K562 (cell line): ENCODE results near the gene MAP3K14. TPM values are rescaled to one million over a fixed set of nuclear protein-coding genes. Genes with fewer than 3 reads are reported as not detected.

Source experiments
- ATF7 ChIP-seq: fragments of 450-650 bp; IDR thresholded peaks from 2 replicates; pipeline ENCODE4 v1.7.1; 2014; ENCODE audit warnings: mild to moderate bottlenecking, moderate library complexity
- BACH1 ChIP-seq: fragments of 200-800 bp; sonication (Bioruptor generic); IDR thresholded peaks from 2 replicates; pipeline ENCODE4 v1.6.1; 2016; ENCODE audit warnings: missing genetic modification characterization, missing compliant biosample characterization
- CCNT2 ChIP-seq: IDR thresholded peaks from 2 replicates; pipeline ENCODE4 v1.6.1; 2011; ENCODE audit warnings: borderline replicate concordance, low read depth, mild to moderate bottlenecking, moderate library complexity, mixed read lengths, low read length; ENCODE audit not compliant: insufficient read length; ENCODE audit errors: extremely low read depth
- FOS ChIP-seq: IDR thresholded peaks from 3 replicates; pipeline ENCODE4 v1.6.1; 2011; ENCODE audit not compliant: insufficient read length; ENCODE audit errors: extremely low read depth
- FOSL1 ChIP-seq: fragments of 200-800 bp; sonication (Bioruptor generic); conservative IDR thresholded peaks from 2 replicates; pipeline ENCODE4 v1.6.1; 2016; ENCODE audit warnings: missing genetic modification characterization, missing compliant biosample characterization
- HNRNPLL ChIP-seq: fragments of 200-400 bp; formaldehyde crosslinking; IDR thresholded peaks from 2 replicates; pipeline ENCODE4 v1.6.1; 2017; ENCODE audit warnings: low read length, low read depth, mild to moderate bottlenecking; ENCODE audit not compliant: poor library complexity, severe bottlenecking
- KDM2B ChIP-seq: fragments of 250-450 bp; sonication (Bioruptor Pico); IDR thresholded peaks from 2 replicates; pipeline ENCODE4 v1.8.0; 2021; ENCODE audit warnings: mild to moderate bottlenecking, moderate library complexity
- L3MBTL2 ChIP-seq: fragments of 450-650 bp; IDR thresholded peaks from 2 replicates; pipeline ENCODE4 v1.6.1; 2016; ENCODE audit warnings: mild to moderate bottlenecking, moderate library complexity
- LEF1 ChIP-seq: fragments of 450-650 bp; IDR thresholded peaks from 2 replicates; pipeline ENCODE4 v1.6.1; 2016; ENCODE audit warnings: mild to moderate bottlenecking
- MLX ChIP-seq, 2 experiments: fragments of 450-650 bp in 1 of 2; sonication (generic) in 1 of 2; formaldehyde crosslinking; conservative IDR thresholded peaks; 2 replicates each; pipeline versions ENCODE4 v1.4.0 to v1.8.1; 2020 to 2022; ENCODE audit warnings: mild to moderate bottlenecking in 1 of 2, missing genetic modification reagents in 1 of 2
- MYNN ChIP-seq, 2 experiments: sonication (generic); formaldehyde crosslinking in 1 of 2; IDR thresholded peaks; 2 replicates each; pipeline versions ENCODE4 v1.5.0 to v1.6.1; 2016 to 2020; ENCODE audit warnings: antibody characterized with exemption in 1 of 2, missing genetic modification reagents in 1 of 2
- PHF21A ChIP-seq: fragments of 450-650 bp; IDR thresholded peaks from 2 replicates; pipeline ENCODE4 v1.6.1; 2017; ENCODE audit warnings: low read depth, borderline replicate concordance
- POLR2A ChIP-seq: fragments of 450-650 bp; conservative IDR thresholded peaks from 2 replicates; pipeline ENCODE4 v1.6.1; 2016
- RBM25 ChIP-seq: fragments of 200-400 bp; formaldehyde crosslinking; IDR thresholded peaks from 2 replicates; pipeline ENCODE4 v1.6.1; 2018; ENCODE audit warnings: low read length, low read depth, moderate library complexity; ENCODE audit not compliant: severe bottlenecking
- RFX1 ChIP-seq: fragments of 450-650 bp; IDR thresholded peaks from 2 replicates; pipeline ENCODE4 v1.6.1; 2016; ENCODE audit warnings: mild to moderate bottlenecking, moderate library complexity
- RFX5 ChIP-seq: IDR thresholded peaks from 2 replicates; pipeline ENCODE4 v1.6.1; 2011; ENCODE audit warnings: low read depth, mild to moderate bottlenecking, improper control_type of control experiment, low read length
- RFX7 ChIP-seq: fragments of 250-450 bp; sonication (Bioruptor Pico); IDR thresholded peaks from 2 replicates; pipeline ENCODE4 v1.5.1; 2021; ENCODE audit warnings: mild to moderate bottlenecking
- SMAD1 ChIP-seq: fragments of 150-350 bp; IDR thresholded peaks from 2 replicates; pipeline ENCODE4 v1.6.1; 2014; ENCODE audit warnings: low read length, low read depth; ENCODE audit not compliant: partially characterized antibody
- SMARCE1 ChIP-seq: fragments of 450-650 bp; IDR thresholded peaks from 2 replicates; pipeline ENCODE4 v1.7.1; 2016; ENCODE audit warnings: mild to moderate bottlenecking
- STAT5B ChIP-seq: fragments of 250-450 bp; sonication (Bioruptor Pico); IDR thresholded peaks from 2 replicates; pipeline ENCODE4 v1.8.0; 2021; ENCODE audit warnings: mild to moderate bottlenecking, inconsistent platforms
- TEAD2 ChIP-seq: fragments of 450-650 bp; IDR thresholded peaks from 2 replicates; pipeline ENCODE4 v1.6.1; 2016; ENCODE audit warnings: missing genetic modification characterization, control low read depth, missing compliant biosample characterization
- WHSC1 ChIP-seq: IDR thresholded peaks from one replicate; pipeline ENCODE4 v1.6.1; 2012; ENCODE audit warnings: low read length, control low read depth, inconsistent platforms
- ZEB2 ChIP-seq: fragments of 450-650 bp; IDR thresholded peaks from 2 replicates; pipeline ENCODE4 v1.6.1; 2016
- ZFPM2 ChIP-seq: fragments of 250-450 bp; sonication (Bioruptor Pico); IDR thresholded peaks from 2 replicates; pipeline ENCODE4 v1.5.1; 2022; ENCODE audit warnings: mild to moderate bottlenecking
- ZNF436 ChIP-seq: fragments of 250-450, 450-650 bp; sonication (Bioruptor Pico); formaldehyde crosslinking; IDR thresholded peaks from 2 replicates; pipeline ENCODE4 v1.7.0; 2020; ENCODE audit warnings: mild to moderate bottlenecking
- ZNF668 ChIP-seq: fragments of 250-450 bp; sonication (Bioruptor Pico); IDR thresholded peaks from 2 replicates; pipeline ENCODE4 v1.8.0; 2022; ENCODE audit warnings: mild to moderate bottlenecking, inconsistent platforms
- polyA plus RNA-seq, 8 experiments: library from polyadenylated mRNA; depleted of rRNA in 4 of 8; stranded (reverse) in 5 of 8; unstranded in 3 of 8; fragments of >200 nt; fragmentation: Nextera tagmentation in 2 of 8; fragmentation: Illumina TruSeq in 1 of 8; extraction: Ambion mirVana in 2 of 8; extraction: Trizol in 1 of 8; gene quantifications; 2 replicates each; pipeline versions ENCODE4 v1.2.1 to v1.2.3, GENCODE V29; 2011 to 2014; ENCODE audit warnings: inconsistent platforms in 1 of 8, missing spikeins in 1 of 8
- total RNA-seq, 7 experiments: library from RNA; depleted of rRNA in 6 of 7; stranded (reverse); fragments of >200 nt in 6 of 7; fragmentation: Illumina TruSeq in 2 of 7; extraction: Trizol in 2 of 7; gene quantifications; 2 replicates each; pipeline versions ENCODE4 v1.2.1 to v1.2.3, GENCODE V29; 2011 to 2021; ENCODE audit warnings: low replicate concordance in 1 of 7
- TF ChIP-seq, protein P1 (sequence below): IDR thresholded peaks from 2 replicates; pipeline ENCODE4 v1.6.1; 2011; ENCODE audit not compliant: insufficient read length; ENCODE audit errors: extremely low read depth
- TF ChIP-seq, protein P2 (sequence below): fragments of 250-450 bp; sonication (Bioruptor Pico); IDR thresholded peaks from 2 replicates; pipeline ENCODE4 v1.8.0; 2021; ENCODE audit warnings: mild to moderate bottlenecking, moderate library complexity

The MAP3K14 gene
- total and polyA plus RNA-seq, 9 of the 15 experiments (the other 6 are each of a cell fraction or from before 2014, with no cell fraction given): 0.45 to 8.7 (median 3.2) TPM

- peak; percentile 74 for TF ChIP-seq RBM25
- TF ChIP-seq ZEB2: no peak
- no peak for TF ChIP-seq LEF1
- peak; percentile 56; the same call in 1 of the 2 replicates for TF ChIP-seq MYNN (IDR thresholded peaks at IDR 0.05)
- no peak for TF ChIP-seq MYNN (CRISPR knock-in tag; IDR thresholded peaks at IDR 0.05)
- TF ChIP-seq ATF7: peak; percentile 67; the same call in 1 of the 2 replicates
- TF ChIP-seq, protein P1, sequence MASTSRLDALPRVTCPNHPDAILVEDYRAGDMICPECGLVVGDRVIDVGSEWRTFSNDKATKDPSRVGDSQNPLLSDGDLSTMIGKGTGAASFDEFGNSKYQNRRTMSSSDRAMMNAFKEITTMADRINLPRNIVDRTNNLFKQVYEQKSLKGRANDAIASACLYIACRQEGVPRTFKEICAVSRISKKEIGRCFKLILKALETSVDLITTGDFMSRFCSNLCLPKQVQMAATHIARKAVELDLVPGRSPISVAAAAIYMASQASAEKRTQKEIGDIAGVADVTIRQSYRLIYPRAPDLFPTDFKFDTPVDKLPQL: no peak
- TF ChIP-seq BACH1 (tag): no peak
- no peak for TF ChIP-seq CCNT2
- TF ChIP-seq MLX (CRISPR knock-in tag; conservative IDR thresholded peaks at IDR 0.05): no peak
- no peak for TF ChIP-seq FOSL1 (tag)
- peak; percentile 78 for TF ChIP-seq POLR2A
- peak; percentile 88 for TF ChIP-seq L3MBTL2
- no peak for TF ChIP-seq TEAD2 (tag)
- no peak for TF ChIP-seq ZNF668
- 0 out of 2 replicates have a peak, but pooled peaks have one; percentile 61 for TF ChIP-seq SMARCE1
- TF ChIP-seq RFX1: peak; percentile 97
- peak; percentile 64 for TF ChIP-seq RFX5
- peak; percentile 84 for TF ChIP-seq FOS
- peak; percentile 72 for TF ChIP-seq HNRNPLL
- TF ChIP-seq STAT5B (CRISPR knock-in tag): no peak
- TF ChIP-seq RFX7: no peak
- TF ChIP-seq WHSC1: no peak
- no peak for TF ChIP-seq ZNF436 (CRISPR knock-in tag)
- no peak for TF ChIP-seq PHF21A
- TF ChIP-seq, protein P2, sequence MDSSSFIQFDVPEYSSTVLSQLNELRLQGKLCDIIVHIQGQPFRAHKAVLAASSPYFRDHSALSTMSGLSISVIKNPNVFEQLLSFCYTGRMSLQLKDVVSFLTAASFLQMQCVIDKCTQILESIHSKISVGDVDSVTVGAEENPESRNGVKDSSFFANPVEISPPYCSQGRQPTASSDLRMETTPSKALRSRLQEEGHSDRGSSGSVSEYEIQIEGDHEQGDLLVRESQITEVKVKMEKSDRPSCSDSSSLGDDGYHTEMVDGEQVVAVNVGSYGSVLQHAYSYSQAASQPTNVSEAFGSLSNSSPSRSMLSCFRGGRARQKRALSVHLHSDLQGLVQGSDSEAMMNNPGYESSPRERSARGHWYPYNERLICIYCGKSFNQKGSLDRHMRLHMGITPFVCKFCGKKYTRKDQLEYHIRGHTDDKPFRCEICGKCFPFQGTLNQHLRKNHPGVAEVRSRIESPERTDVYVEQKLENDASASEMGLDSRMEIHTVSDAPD (CRISPR knock-in tag): no peak
- TF ChIP-seq ZFPM2 (CRISPR knock-in tag): no peak
- TF ChIP-seq KDM2B (CRISPR knock-in tag): 0 out of 2 replicates have a peak, but pooled peaks have one; percentile 24
- peak; percentile 36 for TF ChIP-seq SMAD1
These were observed 500 bp upstream of the MAP3K14 start (continued) for GRCh38 chr17:45317111-45317928.
